Measurements from ENCODE around the gene TEPSIN.

DNA sequence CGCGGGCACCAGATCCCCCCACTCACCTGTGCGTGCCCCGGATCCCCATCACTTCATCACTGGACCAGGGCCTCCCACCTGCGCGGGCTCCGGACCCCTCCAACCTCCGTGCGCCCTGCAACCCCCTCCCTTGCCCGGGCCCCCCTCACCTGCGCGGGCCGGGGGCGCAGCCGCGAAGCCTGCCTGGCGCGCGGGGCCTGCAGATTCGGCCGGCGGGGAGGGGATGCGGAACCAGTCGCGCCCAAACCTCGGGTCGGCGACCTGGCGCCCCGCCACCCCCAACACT is 16.3 kb downstream of the TEPSIN start:
- TF ChIP-seq CTCF (IDR thresholded peaks at IDR 0.05) (no peak), POLR2A (IDR thresholded peaks at IDR 0.05) (no peak)
